ENCODE results near the gene RNF215.

Gene RNF215

DNA sequence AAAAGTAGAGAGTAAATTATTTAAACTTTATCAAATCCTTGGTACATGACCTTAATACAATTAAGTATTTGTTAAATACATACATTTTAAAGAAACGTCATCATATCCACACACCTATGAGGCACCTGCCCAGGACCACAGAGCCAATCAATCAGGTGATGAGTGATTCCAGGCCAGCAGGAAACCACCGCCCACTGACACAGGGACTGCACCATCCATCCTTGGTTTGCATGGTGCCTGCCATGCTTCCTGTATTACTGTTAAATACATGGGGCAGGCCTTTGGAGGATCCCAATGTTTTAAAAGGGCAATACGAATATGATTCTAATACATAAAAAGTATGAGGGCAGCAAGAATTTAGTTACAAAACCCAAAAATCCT, 53.5 kb downstream of the RNF215 start:
- Histone ChIP-seq H3K79me2 (ENCODE audit: low read length) (no peaks in the 10 kb centered on the region), H3K9me3 (ENCODE audit: insufficient read depth, low read length) (no peaks in the 10 kb centered on the region), H3K4me3 (ENCODE audit: low read length) (no peak overlapping the region), H3K9ac (ENCODE audit: low read length) (no peak overlapping the region), H3K27ac (ENCODE audit: low read length) (no peak overlapping the region), H3K27me3 (ENCODE audit: low read depth, low read length) (no peaks in the 10 kb centered on the region), H3K36me3 (replicated peaks; ENCODE audit: low read depth, low read length) (peaks cover 61% of the 10 kb centered on the region), H3K4me2 (ENCODE audit: low read length) (no peak overlapping the region), H2AFZ (ENCODE audit: low read depth, low read length) (no peak overlapping the region), H3K4me1 (ENCODE audit: low read length) (no peaks in the 10 kb centered on the region), H4K20me1 (ENCODE audit: insufficient read depth, low read length) (0 out of 2 replicates have a peak, but pooled peaks cover 4% of the 10 kb centered on the region)
- TF ChIP-seq, protein P1, sequence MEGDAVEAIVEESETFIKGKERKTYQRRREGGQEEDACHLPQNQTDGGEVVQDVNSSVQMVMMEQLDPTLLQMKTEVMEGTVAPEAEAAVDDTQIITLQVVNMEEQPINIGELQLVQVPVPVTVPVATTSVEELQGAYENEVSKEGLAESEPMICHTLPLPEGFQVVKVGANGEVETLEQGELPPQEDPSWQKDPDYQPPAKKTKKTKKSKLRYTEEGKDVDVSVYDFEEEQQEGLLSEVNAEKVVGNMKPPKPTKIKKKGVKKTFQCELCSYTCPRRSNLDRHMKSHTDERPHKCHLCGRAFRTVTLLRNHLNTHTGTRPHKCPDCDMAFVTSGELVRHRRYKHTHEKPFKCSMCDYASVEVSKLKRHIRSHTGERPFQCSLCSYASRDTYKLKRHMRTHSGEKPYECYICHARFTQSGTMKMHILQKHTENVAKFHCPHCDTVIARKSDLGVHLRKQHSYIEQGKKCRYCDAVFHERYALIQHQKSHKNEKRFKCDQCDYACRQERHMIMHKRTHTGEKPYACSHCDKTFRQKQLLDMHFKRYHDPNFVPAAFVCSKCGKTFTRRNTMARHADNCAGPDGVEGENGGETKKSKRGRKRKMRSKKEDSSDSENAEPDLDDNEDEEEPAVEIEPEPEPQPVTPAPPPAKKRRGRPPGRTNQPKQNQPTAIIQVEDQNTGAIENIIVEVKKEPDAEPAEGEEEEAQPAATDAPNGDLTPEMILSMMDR (IDR thresholded peaks at IDR 0.05; ENCODE audit: low read depth, low read length): no peak
- TF ChIP-seq EZH2phosphoT487 (IDR thresholded peaks at IDR 0.05; ENCODE audit: low read depth): no peak

DNA sequence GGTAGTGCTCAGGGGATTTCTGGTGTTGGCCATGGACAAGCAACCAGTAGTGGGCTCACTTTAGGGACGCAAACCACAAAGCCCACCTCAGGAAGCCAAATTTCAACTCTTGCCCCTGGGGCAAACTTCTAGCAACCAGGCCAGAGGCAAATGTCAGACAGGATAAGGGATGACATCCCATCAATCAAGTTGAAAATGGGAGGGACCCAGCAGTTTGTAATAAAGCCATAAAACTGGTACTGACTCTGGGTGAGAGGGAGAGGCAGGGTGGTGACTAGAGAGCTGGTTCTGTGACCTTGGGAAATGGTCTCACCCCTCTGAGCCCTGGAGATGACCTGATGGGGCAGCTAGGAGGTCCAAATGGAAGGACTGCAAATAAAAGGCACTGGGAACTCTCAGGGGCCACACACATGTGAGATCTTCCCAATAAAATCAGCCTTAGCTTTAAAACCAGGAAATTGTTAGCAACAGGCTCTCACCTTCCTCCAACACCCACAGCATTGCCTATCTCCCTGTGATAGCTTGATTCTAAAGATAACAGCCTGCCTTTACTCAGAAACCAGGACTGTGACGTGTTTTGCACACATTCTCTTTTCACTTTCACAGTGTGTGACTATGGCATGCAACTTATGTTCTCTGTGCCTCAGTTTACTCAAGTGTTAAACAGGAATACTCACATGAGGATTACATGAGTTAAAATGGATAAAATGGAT, 54.1 kb downstream of the RNF215 start:
- no peaks in the 10 kb centered on the region for H3K27me3 ChIP-seq (ENCODE audit: low read depth, low read length)
- no peak overlapping the region for H3K4me3 ChIP-seq (ENCODE audit: low read length)
- no peak overlapping the region for H3K4me2 ChIP-seq (ENCODE audit: low read length)
- H3K27ac ChIP-seq (ENCODE audit: low read length): no peak overlapping the region
- no peaks in the 10 kb centered on the region for H3K4me1 ChIP-seq (ENCODE audit: low read length)
- H4K20me1 ChIP-seq (ENCODE audit: insufficient read depth, low read length): 0 out of 2 replicates have a peak, but pooled peaks cover 4% of the 10 kb centered on the region
- H3K36me3 ChIP-seq (replicated peaks; ENCODE audit: low read depth, low read length): peaks cover 57% of the 10 kb centered on the region
- no peak overlapping the region for H3K9ac ChIP-seq (ENCODE audit: low read length)
- no peak overlapping the region for H2AFZ ChIP-seq (ENCODE audit: low read depth, low read length)
- TF ChIP-seq, protein P1 (IDR thresholded peaks at IDR 0.05; ENCODE audit: low read depth, low read length): no peak
- TF ChIP-seq EZH2phosphoT487 (IDR thresholded peaks at IDR 0.05; ENCODE audit: low read depth): no peak
- H3K9me3 ChIP-seq (ENCODE audit: insufficient read depth, low read length): no peaks in the 10 kb centered on the region
- no peaks in the 10 kb centered on the region for H3K79me2 ChIP-seq (ENCODE audit: low read length)

DNA sequence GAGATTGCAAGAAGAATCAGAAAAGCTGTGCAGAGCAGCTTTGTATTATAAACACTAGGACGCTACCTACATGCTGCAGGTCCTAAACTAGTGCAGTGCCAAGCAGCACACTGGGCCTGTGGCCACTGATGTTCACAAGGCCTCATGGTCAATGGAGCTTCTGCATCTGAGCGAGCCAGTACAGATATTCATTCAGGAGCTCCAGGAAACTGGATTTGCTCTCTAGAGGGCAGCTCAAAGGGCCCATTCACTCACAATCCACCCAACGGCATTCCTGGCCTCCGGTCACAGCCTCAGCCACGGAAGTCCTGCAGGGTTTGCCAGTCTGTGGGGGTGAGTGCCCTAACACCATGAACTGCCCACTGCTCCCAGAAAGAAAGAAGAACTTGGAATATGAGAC, 54.7 kb downstream of the RNF215 start:
- Histone ChIP-seq H3K4me1 (ENCODE audit: low read length) (peaks cover 3% of the 10 kb centered on the region), H3K4me2 (ENCODE audit: low read length) (no peak overlapping the region), H3K27me3 (ENCODE audit: low read depth, low read length) (no peaks in the 10 kb centered on the region), H3K79me2 (ENCODE audit: low read length) (no peaks in the 10 kb centered on the region), H2AFZ (ENCODE audit: low read depth, low read length) (no peak overlapping the region), H4K20me1 (ENCODE audit: insufficient read depth, low read length) (0 out of 2 replicates have a peak, but pooled peaks cover 4% of the 10 kb centered on the region), H3K4me3 (ENCODE audit: low read length) (no peak overlapping the region), H3K27ac (ENCODE audit: low read length) (no peak overlapping the region), H3K9ac (ENCODE audit: low read length) (no peak overlapping the region), H3K9me3 (ENCODE audit: insufficient read depth, low read length) (no peaks in the 10 kb centered on the region), H3K36me3 (replicated peaks; ENCODE audit: low read depth, low read length) (peaks cover 53% of the 10 kb centered on the region)
- no peak for TF ChIP-seq EZH2phosphoT487 (IDR thresholded peaks at IDR 0.05; ENCODE audit: low read depth)
- TF ChIP-seq, protein P1 (IDR thresholded peaks at IDR 0.05; ENCODE audit: low read depth, low read length): no peak

All from OCI-LY3 (cell line).